ENCODE data around the gene C20orf204. TPM values are rescaled to one million over a fixed set of nuclear protein-coding genes. Genes with fewer than 3 reads are reported as not detected.

C20orf204 gene
- total RNA-seq, 4 donors from 2014 or later, result 0.37 to 6.5 (median 0.68) TPM

GRCh38 chr20:64065974-64066343 is 30.0 kb downstream of the C20orf204 start:
- TF ChIP-seq, protein P1, sequence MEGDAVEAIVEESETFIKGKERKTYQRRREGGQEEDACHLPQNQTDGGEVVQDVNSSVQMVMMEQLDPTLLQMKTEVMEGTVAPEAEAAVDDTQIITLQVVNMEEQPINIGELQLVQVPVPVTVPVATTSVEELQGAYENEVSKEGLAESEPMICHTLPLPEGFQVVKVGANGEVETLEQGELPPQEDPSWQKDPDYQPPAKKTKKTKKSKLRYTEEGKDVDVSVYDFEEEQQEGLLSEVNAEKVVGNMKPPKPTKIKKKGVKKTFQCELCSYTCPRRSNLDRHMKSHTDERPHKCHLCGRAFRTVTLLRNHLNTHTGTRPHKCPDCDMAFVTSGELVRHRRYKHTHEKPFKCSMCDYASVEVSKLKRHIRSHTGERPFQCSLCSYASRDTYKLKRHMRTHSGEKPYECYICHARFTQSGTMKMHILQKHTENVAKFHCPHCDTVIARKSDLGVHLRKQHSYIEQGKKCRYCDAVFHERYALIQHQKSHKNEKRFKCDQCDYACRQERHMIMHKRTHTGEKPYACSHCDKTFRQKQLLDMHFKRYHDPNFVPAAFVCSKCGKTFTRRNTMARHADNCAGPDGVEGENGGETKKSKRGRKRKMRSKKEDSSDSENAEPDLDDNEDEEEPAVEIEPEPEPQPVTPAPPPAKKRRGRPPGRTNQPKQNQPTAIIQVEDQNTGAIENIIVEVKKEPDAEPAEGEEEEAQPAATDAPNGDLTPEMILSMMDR (IDR thresholded peaks at IDR 0.05), result no peak
- DNase-seq (ENCODE audit: low spot score) (no peak), ATAC-seq (ENCODE audit: low FRiP score) (no peak)

- TF ChIP-seq, protein P1 (IDR thresholded peaks at IDR 0.05), result no peak
- DNase-seq (ENCODE audit: low spot score) (no peak), ATAC-seq (ENCODE audit: low FRiP score) (no peak)
Observed at GRCh38 chr20:64067005-64067632, 31.1 kb downstream of the C20orf204 start.

GRCh38 chr20:64067733-64068307 is 31.8 kb downstream of the C20orf204 start:
- ATAC-seq (ENCODE audit: low FRiP score), result no peak
- no peak for DNase-seq (ENCODE audit: low spot score)
- TF ChIP-seq, protein P1 (IDR thresholded peaks at IDR 0.05), result no peak

DNA sequence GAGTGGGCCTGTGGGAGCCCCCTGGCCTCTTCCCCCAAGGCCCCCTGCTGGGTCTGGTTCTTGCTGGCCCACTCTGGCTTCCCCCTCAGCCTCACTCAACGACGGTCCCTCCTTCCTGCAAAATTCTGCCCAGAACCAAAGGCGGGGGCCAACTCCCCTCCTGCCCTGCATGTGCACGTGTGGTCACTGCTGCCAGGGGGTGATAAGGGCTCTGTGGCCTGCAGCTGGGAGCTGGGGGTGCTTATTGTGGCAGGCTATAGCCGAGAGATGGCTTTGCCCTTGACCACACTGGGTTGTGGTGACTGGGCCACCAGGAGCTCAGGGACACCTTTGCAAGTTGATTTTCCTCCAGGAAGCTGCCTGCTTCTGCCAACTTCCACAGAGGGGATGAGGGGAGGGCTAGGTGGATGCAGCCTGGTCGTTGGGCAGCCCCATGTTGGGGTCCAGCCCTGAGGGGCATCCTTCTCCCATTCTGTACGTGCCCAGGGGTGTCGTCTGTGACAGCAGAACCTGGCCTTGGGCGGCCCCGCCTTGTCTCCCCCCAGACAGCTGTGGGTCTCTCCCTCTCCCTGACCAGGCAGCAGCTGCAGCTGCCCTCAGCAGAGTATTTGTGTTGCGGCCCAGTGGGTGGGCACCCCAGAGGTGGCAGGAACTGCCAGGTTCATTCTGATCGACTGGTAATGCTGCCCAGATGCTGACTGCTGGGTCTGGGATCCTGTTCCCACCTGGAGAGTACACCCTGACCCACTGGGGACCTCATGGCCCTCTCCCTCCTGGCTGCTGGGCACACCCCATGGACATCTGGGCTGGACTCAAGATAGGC is 32.6 kb downstream of the C20orf204 start:
- ATAC-seq (ENCODE audit: low FRiP score) (no peak), DNase-seq (ENCODE audit: low spot score) (no peak)

DNA sequence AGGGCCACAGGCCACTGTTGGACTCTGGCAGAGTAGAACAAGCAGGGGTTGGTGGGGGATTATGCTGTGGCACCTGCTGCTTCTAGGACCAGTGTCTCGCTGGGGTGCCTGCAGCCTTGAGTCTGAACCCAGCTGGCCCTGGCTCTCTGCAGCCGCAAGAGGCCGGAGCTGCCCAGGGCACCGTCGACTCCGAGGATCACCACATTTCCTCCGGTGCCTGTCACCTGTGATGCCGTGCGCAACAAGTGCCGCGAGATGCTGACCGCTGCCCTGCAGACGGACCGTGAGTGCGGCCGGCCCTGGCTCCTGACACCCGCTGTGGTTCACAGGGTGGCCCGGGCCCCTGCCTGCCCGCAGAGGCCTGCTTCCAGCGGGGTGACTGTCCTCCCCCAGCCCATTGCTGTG is 33.2 kb downstream of the C20orf204 start:
- ATAC-seq (ENCODE audit: low FRiP score), result no peak
- TF ChIP-seq, protein P1 (IDR thresholded peaks at IDR 0.05), result no peak
- no peak for DNase-seq (ENCODE audit: low spot score)

More for the DNA sequence above, 32.6 kb downstream of the C20orf204 start:
- TF ChIP-seq, protein P1 (IDR thresholded peaks at IDR 0.05), result no peak

DNA sequence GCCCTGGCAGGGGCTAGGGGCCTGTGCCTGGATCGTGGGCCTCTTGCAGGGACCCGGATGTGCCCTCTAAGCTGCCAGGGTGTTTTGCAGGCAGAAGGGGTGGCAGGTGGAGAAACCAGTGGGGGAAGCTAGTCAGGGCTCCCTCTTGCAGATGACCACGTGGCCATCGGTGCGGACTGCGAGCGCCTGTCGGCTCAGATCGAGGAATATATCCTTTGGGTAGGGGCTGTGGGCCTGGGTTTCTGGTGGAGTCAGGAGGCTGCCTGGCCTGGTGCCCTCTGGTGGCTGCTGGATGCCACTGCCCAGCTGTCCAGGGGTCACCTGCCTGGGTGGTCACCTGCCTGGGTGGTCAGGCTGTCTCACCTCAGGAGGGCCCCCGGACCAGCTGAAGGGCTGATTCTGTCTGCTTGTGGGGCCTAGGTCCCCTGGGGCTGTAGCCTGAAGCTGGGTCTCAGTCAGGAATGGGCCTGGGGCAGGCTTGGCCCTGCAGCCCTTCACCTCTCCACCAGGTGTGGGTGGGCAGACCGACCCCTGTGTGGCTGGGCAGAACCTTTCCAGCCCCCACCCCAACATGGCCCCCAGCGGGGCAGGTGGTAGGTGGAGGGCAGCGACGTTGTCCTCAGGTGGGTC is 33.7 kb downstream of the C20orf204 start:
- DNase-seq (ENCODE audit: low spot score) (no peak), ATAC-seq (ENCODE audit: low FRiP score) (no peak)
- TF ChIP-seq, protein P1 (IDR thresholded peaks at IDR 0.05), result peak in 1 of 3 donors; percentile 29
